H9 (cell line): ENCODE results near the gene CMSS1. TPM values are rescaled to one million over a fixed set of nuclear protein-coding genes. Genes with fewer than 3 reads are reported as not detected.

ENCODE experiments used
- DNase-seq: peaks from one replicate; pipeline ENCODE4 v3.0.0-alpha.2; 2017
- H2AFZ ChIP-seq: one replicate; pipeline ENCODE4 v1.6.1; 2013; ENCODE audit warnings: mild to moderate bottlenecking, low read length, control low read depth, moderate library complexity
- H2AK5ac ChIP-seq: 2 replicates; pipeline ENCODE4 v1.6.1; 2013; ENCODE audit warnings: low read length, control low read depth, mixed read lengths; ENCODE audit not compliant: insufficient read length
- H2BK120ac ChIP-seq: one replicate; pipeline ENCODE4 v1.6.1; 2013; ENCODE audit warnings: low read depth, mild to moderate bottlenecking, low read length, control low read depth, inconsistent platforms; ENCODE audit not compliant: poor library complexity, severe bottlenecking
- H2BK12ac ChIP-seq: 2 replicates; pipeline ENCODE4 v1.6.1; 2013; ENCODE audit warnings: low read length, control low read depth, mixed read lengths, low read depth; ENCODE audit not compliant: insufficient read length
- H2BK15ac ChIP-seq: 2 replicates; pipeline ENCODE4 v1.6.1; 2013; ENCODE audit warnings: low read depth, low read length, control low read depth
- H2BK20ac ChIP-seq: one replicate; pipeline ENCODE4 v1.6.1; 2013; ENCODE audit warnings: low read depth, mild to moderate bottlenecking, low read length, control low read depth, inconsistent platforms; ENCODE audit not compliant: poor library complexity, severe bottlenecking
- H2BK5ac ChIP-seq: 2 replicates; pipeline ENCODE4 v1.6.1; 2013; ENCODE audit warnings: low read length, control low read depth, mixed read lengths; ENCODE audit not compliant: insufficient read length
- H3K14ac ChIP-seq: 2 replicates; pipeline ENCODE4 v1.6.1; 2013; ENCODE audit warnings: low read length, control low read depth; ENCODE audit not compliant: insufficient read depth
- H3K18ac ChIP-seq: 2 replicates; pipeline ENCODE4 v1.6.1; 2013; ENCODE audit warnings: low read depth, mild to moderate bottlenecking, mixed read lengths, low read length, control low read depth; ENCODE audit not compliant: insufficient read length
- H3K23ac ChIP-seq: 2 replicates; pipeline ENCODE4 v1.6.1; 2013; ENCODE audit warnings: low read length, control low read depth, mixed read lengths, low read depth; ENCODE audit not compliant: insufficient read length
- H3K23me2 ChIP-seq: 2 replicates; pipeline ENCODE4 v1.6.1; 2013; ENCODE audit warnings: low read depth, mild to moderate bottlenecking, mixed read lengths, low read length, control low read depth; ENCODE audit not compliant: insufficient read length, poor library complexity, severe bottlenecking
- H3K27ac ChIP-seq: 2 replicates; pipeline ENCODE4 v1.5.1; 2013; ENCODE audit warnings: low read length, control low read depth, mixed read lengths, low read depth; ENCODE audit not compliant: insufficient read length
- H3K27me3 ChIP-seq: 2 replicates; pipeline ENCODE4 v1.6.1; 2013; ENCODE audit warnings: low read length, control low read depth, inconsistent platforms; ENCODE audit not compliant: insufficient read depth
- H3K4ac ChIP-seq: 2 replicates; pipeline ENCODE4 v1.6.1; 2013; ENCODE audit warnings: low read depth, mild to moderate bottlenecking, control low read depth, inconsistent platforms, low read length, moderate library complexity
- H3K4me1 ChIP-seq: 2 replicates; pipeline ENCODE4 v1.6.1; 2013; ENCODE audit warnings: low read length, control low read depth, inconsistent platforms; ENCODE audit not compliant: insufficient read depth
- H3K4me2 ChIP-seq: 2 replicates; pipeline ENCODE4 v1.6.1; 2013; ENCODE audit warnings: low read length, control low read depth, mixed read lengths; ENCODE audit not compliant: insufficient read length, insufficient read depth
- H3K56ac ChIP-seq: 2 replicates; pipeline ENCODE4 v1.6.1; 2013; ENCODE audit warnings: low read depth, mild to moderate bottlenecking, mixed read lengths, low read length, control low read depth; ENCODE audit not compliant: insufficient read length
- H3K79me1 ChIP-seq: 2 replicates; pipeline ENCODE4 v1.6.1; 2013; ENCODE audit warnings: low read depth, mild to moderate bottlenecking, moderate library complexity, low read length, control low read depth, inconsistent platforms; ENCODE audit not compliant: insufficient read depth, poor library complexity, severe bottlenecking
- H3K79me2 ChIP-seq: 2 replicates; pipeline ENCODE4 v1.6.1; 2013; ENCODE audit warnings: low read length, control low read depth, inconsistent platforms; ENCODE audit not compliant: insufficient read depth
- H3K9ac ChIP-seq: 2 replicates; pipeline ENCODE4 v1.6.1; 2013; ENCODE audit warnings: low read length, control low read depth, mixed read lengths; ENCODE audit not compliant: insufficient read length; ENCODE audit errors: extremely low read depth
- H3K9me3 ChIP-seq: one replicate; pipeline ENCODE4 v1.6.1; 2013; ENCODE audit warnings: low read depth, low read length, inconsistent platforms; ENCODE audit not compliant: control insufficient read depth
- H3T11ph ChIP-seq: one replicate; pipeline ENCODE4 v1.6.1; 2013; ENCODE audit warnings: mild to moderate bottlenecking, low read length, control low read depth, inconsistent platforms
- H4K20me1 ChIP-seq: one replicate; pipeline ENCODE4 v1.6.1; 2013; ENCODE audit not compliant: control insufficient read depth, insufficient read length, insufficient read depth
- H4K5ac ChIP-seq: 2 replicates; pipeline ENCODE4 v1.6.1; 2013; ENCODE audit warnings: low read depth, mild to moderate bottlenecking, mixed read lengths, low read length, control low read depth; ENCODE audit not compliant: insufficient read length
- H4K8ac ChIP-seq: replicated peaks from 2 replicates; pipeline ENCODE4 v1.6.1; 2013; ENCODE audit warnings: low read length, control low read depth, mixed read lengths, low read depth; ENCODE audit not compliant: insufficient read length
- H4K91ac ChIP-seq: 2 replicates; pipeline ENCODE4 v1.6.1; 2013; ENCODE audit warnings: low read depth, mild to moderate bottlenecking, moderate library complexity, mixed read lengths, low read length, control low read depth; ENCODE audit not compliant: insufficient read length
- H3K27ac Mint-ChIP-seq, 3 experiments: 2 replicates in 2 of 3; 3 replicates in 1 of 3; pipeline ENCODE4 v1.8.0; 2020 to 2021; ENCODE audit warnings: mixed read lengths in 3 of 3, mild to moderate bottlenecking in 1 of 3, moderate library complexity in 1 of 3
- H3K27me3 Mint-ChIP-seq: 2 replicates; pipeline ENCODE4 v1.8.0; 2021; ENCODE audit warnings: low read depth, mild to moderate bottlenecking, moderate library complexity, mixed read lengths
- H3K36me3 Mint-ChIP-seq, 3 experiments: 2 replicates in 2 of 3; 3 replicates in 1 of 3; pipeline ENCODE4 v1.8.0; 2020 to 2021; ENCODE audit warnings: low read depth in 3 of 3, mixed read lengths in 3 of 3; ENCODE audit not compliant: insufficient read depth in 1 of 3
- H3K4me1 Mint-ChIP-seq, 2 experiments: 2 replicates each; pipeline ENCODE4 v1.8.0; 2020; ENCODE audit warnings: mixed read lengths in 2 of 2
- H3K4me3 Mint-ChIP-seq, 2 experiments: 2 replicates in 1 of 2; 3 replicates in 1 of 2; pipeline ENCODE4 v1.8.0; 2020 to 2021; ENCODE audit warnings: mild to moderate bottlenecking in 2 of 2, mixed read lengths in 2 of 2, moderate library complexity in 1 of 2
- H3K9me3 Mint-ChIP-seq, 2 experiments: 2 replicates in 1 of 2; 3 replicates in 1 of 2; pipeline ENCODE4 v1.8.0; 2020; ENCODE audit warnings: mild to moderate bottlenecking in 2 of 2, mixed read lengths in 2 of 2, moderate library complexity in 1 of 2
- WGBS: extraction: QIAGEN DNeasy Blood & Tissue Kit; methylation state at CpG from one replicate; pipeline ENCODE4 v1.1.7; 2013; ENCODE audit warnings: missing lambda C conversion rate, low lambda C conversion rate, mixed read lengths; ENCODE audit not compliant: insufficient read length; ENCODE audit errors: extremely low coverage; 5-methylcytosine and 5-hydroxymethylcytosine counted together
- total RNA-seq: library from RNA; stranded (reverse); gene quantifications from 2 replicates; pipeline ENCODE4 v1.2.1, GENCODE V29; 2021
- TF ChIP-seq, protein P1 (sequence below): fragments of 200-600 bp; sonication (generic); conservative IDR thresholded peaks from 3 replicates; pipeline ENCODE4 v1.8.0; 2021; ENCODE audit warnings: antibody characterized with exemption, mild to moderate bottlenecking

CMSS1 gene
- total RNA-seq, 1 experiment from 2014 or later = 61.8 TPM

DNA sequence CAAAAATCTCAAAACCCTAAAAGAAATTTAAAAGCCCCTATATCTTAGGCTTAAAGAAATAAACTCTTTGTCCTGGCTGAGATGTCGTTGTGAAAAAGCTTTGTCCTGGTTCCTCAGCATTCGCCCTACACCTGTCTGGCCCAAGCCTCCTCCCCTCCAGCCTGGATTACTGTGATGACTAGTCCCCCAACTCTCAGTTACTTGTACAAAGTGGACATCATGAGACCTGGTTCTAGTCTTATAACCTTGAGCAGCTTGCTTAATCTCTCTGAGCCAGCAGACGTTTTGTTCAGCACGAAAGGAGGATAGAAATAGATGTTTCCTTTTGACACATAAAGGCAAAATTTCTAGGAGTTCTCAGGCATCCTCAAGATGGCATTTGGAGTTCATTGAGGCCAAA is 245.0 kb downstream of the CMSS1 start:
- Histone ChIP-seq H2BK120ac (no peak overlapping the region), H3K79me2 (no peaks in the 10 kb centered on the region), H3K4ac (no peak overlapping the region), H3K4me2 (no peak overlapping the region), H2AFZ (no peak overlapping the region), H3K18ac (no peak overlapping the region), H3K23ac (no peak overlapping the region), H4K91ac (no peak overlapping the region), H3K23me2 (no peaks in the 10 kb centered on the region), H2BK5ac (no peak overlapping the region), H2BK12ac (no peak overlapping the region), H3K9me3 (no peaks in the 10 kb centered on the region), H3K9ac (no peak overlapping the region), H3K79me1 (no peaks in the 10 kb centered on the region), H4K5ac (no peak overlapping the region), H3K14ac (no peak overlapping the region), H3T11ph (no peak overlapping the region), H2AK5ac (no peak overlapping the region), H2BK20ac (no peak overlapping the region), H4K20me1 (no peaks in the 10 kb centered on the region), H2BK15ac (no peak overlapping the region), H3K27me3 (no peaks in the 10 kb centered on the region), H4K8ac (no peak overlapping the region), H3K4me1 (no peaks in the 10 kb centered on the region), H3K27ac (no peak overlapping the region), H3K56ac (no peak overlapping the region)
- Mint-ChIP-seq H3K4me1 (peaks cover 2% of the 10 kb centered on the region in 2 experiments; a peak in 1 of 4 replicates), H3K27me3 (no peaks in the 10 kb centered on the region), H3K4me3 (no peak overlapping the region), H3K36me3 (no peaks in the 10 kb centered on the region), H3K9me3 (no peaks in the 10 kb centered on the region), H3K27ac (no peak overlapping the region)
- no peak for DNase-seq
- TF ChIP-seq, protein P1, sequence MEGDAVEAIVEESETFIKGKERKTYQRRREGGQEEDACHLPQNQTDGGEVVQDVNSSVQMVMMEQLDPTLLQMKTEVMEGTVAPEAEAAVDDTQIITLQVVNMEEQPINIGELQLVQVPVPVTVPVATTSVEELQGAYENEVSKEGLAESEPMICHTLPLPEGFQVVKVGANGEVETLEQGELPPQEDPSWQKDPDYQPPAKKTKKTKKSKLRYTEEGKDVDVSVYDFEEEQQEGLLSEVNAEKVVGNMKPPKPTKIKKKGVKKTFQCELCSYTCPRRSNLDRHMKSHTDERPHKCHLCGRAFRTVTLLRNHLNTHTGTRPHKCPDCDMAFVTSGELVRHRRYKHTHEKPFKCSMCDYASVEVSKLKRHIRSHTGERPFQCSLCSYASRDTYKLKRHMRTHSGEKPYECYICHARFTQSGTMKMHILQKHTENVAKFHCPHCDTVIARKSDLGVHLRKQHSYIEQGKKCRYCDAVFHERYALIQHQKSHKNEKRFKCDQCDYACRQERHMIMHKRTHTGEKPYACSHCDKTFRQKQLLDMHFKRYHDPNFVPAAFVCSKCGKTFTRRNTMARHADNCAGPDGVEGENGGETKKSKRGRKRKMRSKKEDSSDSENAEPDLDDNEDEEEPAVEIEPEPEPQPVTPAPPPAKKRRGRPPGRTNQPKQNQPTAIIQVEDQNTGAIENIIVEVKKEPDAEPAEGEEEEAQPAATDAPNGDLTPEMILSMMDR = no peak
- WGBS = no CpG with 5 or more reads among the region's 4 CpGs
